ENCODE results near the gene PACRG. TPM values are rescaled to one million over a fixed set of nuclear protein-coding genes. Genes with fewer than 3 reads are reported as not detected.

Gene PACRG
- polyA plus RNA-seq, 1 donor from 2014 or later: 16.6 TPM

- Histone ChIP-seq H3K9me2 (ENCODE audit: insufficient read depth, low read length) (no peaks in the 10 kb centered on the region), H3K79me2 (replicated peaks; ENCODE audit: insufficient read depth, low read length) (no peaks in the 10 kb centered on the region), H3F3A (ENCODE audit: insufficient read depth, low read length, poor library complexity, severe bottlenecking) (peaks cover 5% of the 10 kb centered on the region), H3K4me2 (ENCODE audit: low read length) (no peak overlapping the region), H3K36me3 (ENCODE audit: insufficient read depth, low read length) (no peaks in the 10 kb centered on the region), H3K27me3 (ENCODE audit: insufficient read depth, low read depth, low read length) (no peaks in the 10 kb centered on the region), H3K4me3 (ENCODE audit: low read length) (no peak overlapping the region), H3K27ac (ENCODE audit: low read length) (no peak overlapping the region), H3K9me3 (ENCODE audit: low read length) (no peaks in the 10 kb centered on the region), H4K20me1 (ENCODE audit: insufficient read depth) (no peaks in the 10 kb centered on the region), H3K9ac (ENCODE audit: low read length) (no peak overlapping the region), H2AFZ (ENCODE audit: low read depth, low read length) (no peak overlapping the region)
- TF ChIP-seq TAF1 (IDR thresholded peaks at IDR 0.05; ENCODE audit: low read depth) (no peak), CTCF (IDR thresholded peaks at IDR 0.05; ENCODE audit: poor library complexity, severe bottlenecking) (peak; percentile 18), REST (IDR thresholded peaks at IDR 0.05; ENCODE audit: borderline replicate concordance) (no peak), MXI1 (conservative IDR thresholded peaks at IDR 0.05; ENCODE audit: poor library complexity, severe bottlenecking) (no peak)
These were observed 125.2 kb downstream of the PACRG start for GRCh38 chr6:162852840-162853577.

DNA sequence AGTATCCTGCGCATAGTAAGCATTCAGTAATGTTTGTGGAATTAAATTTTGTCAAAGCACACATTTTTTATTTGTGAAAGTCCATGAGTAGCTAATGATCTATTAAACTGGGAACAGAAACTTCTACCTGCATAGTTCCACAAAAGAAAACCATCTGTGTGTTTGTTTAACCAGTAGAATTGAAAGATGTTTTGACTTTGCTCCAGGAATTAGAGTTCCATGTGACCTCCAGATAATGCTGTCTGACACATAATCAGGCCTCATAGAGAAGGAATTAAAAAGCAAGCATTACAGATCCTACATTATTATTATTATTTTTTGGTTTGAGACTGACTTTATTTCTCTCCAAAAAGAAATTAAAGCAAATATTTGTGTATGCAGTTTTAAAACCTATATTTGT is 126.5 kb downstream of the PACRG start:
- no peaks in the 10 kb centered on the region for H4K20me1 ChIP-seq (ENCODE audit: insufficient read depth)
- H3K4me3 ChIP-seq (ENCODE audit: low read length): no peak overlapping the region
- no peak overlapping the region for H3K9ac ChIP-seq (ENCODE audit: low read length)
- no peak overlapping the region for H3K4me2 ChIP-seq (ENCODE audit: low read length)
- peaks cover 8% of the 10 kb centered on the region for H3F3A ChIP-seq (ENCODE audit: insufficient read depth, low read length, poor library complexity, severe bottlenecking)
- H3K9me2 ChIP-seq (ENCODE audit: insufficient read depth, low read length): no peaks in the 10 kb centered on the region
- H2AFZ ChIP-seq (ENCODE audit: low read depth, low read length): no peak overlapping the region
- TF ChIP-seq RAD21 (conservative IDR thresholded peaks at IDR 0.05) (no peak), MXI1 (conservative IDR thresholded peaks at IDR 0.05; ENCODE audit: poor library complexity, severe bottlenecking) (no peak), CTCF (IDR thresholded peaks at IDR 0.05; ENCODE audit: poor library complexity, severe bottlenecking) (no peak), SMC3 (conservative IDR thresholded peaks at IDR 0.05; ENCODE audit: poor library complexity) (no peak), REST (IDR thresholded peaks at IDR 0.05; ENCODE audit: borderline replicate concordance) (no peak), TAF1 (IDR thresholded peaks at IDR 0.05; ENCODE audit: low read depth) (no peak), POLR2AphosphoS5 (IDR thresholded peaks at IDR 0.05) (no peak), EP300 (conservative IDR thresholded peaks at IDR 0.05; ENCODE audit: poor library complexity, severe bottlenecking) (no peak)
- H3K36me3 ChIP-seq (ENCODE audit: insufficient read depth, low read length): no peaks in the 10 kb centered on the region
- H3K27me3 ChIP-seq (ENCODE audit: insufficient read depth, low read depth, low read length): no peaks in the 10 kb centered on the region
- no peaks in the 10 kb centered on the region for H3K79me2 ChIP-seq (replicated peaks; ENCODE audit: insufficient read depth, low read length)
- no peaks in the 10 kb centered on the region for H3K9me3 ChIP-seq (ENCODE audit: low read length)
- no peak overlapping the region for H3K27ac ChIP-seq (ENCODE audit: low read length)

All from neural cell (in vitro differentiated cells).